ENCODE data around the gene LNX1. TPM values are rescaled to one million over a fixed set of nuclear protein-coding genes. Genes with fewer than 3 reads are reported as not detected.

Gene LNX1
- total and polyA plus RNA-seq, 2 donors (not counting 3 experiments of a cell fraction or from before 2014, with no cell fraction given): 0.72 to 1.3 TPM

- Histone ChIP-seq H3K9ac (replicated peaks; ENCODE audit: extremely low read depth, insufficient read depth, low read length) (no peak overlapping the region), H3K36me3 (ENCODE audit: control insufficient read depth in 2 of 2, extremely low read depth in 1 of 2, insufficient read depth in 2 of 2, low read length in 2 of 2) (peaks cover 4 to 13% of the 10 kb centered on the region in 2 experiments), H2AFZ (ENCODE audit: low read depth, low read length) (no peak overlapping the region), H4K20me1 (replicated peaks; ENCODE audit: control insufficient read depth, extremely low read depth, insufficient read depth, low read length) (no peaks in the 10 kb centered on the region), H3K9me3 (replicated peaks; ENCODE audit: control insufficient read depth, insufficient read depth, low read length) (no peaks in the 10 kb centered on the region), H3K79me2 (ENCODE audit: control insufficient read depth, insufficient read depth, low read length) (no peaks in the 10 kb centered on the region), H3K4me3 (replicated peaks in 1 of 3; ENCODE audit: insufficient read depth in 1 of 3, low read depth in 1 of 3, low read length in 3 of 3) (no peak overlapping the region), H3K9me1 (replicated peaks; ENCODE audit: control insufficient read depth, extremely low read depth, insufficient read depth, low read length) (no peaks in the 10 kb centered on the region), H3K27me3 (ENCODE audit: control insufficient read depth in 2 of 2, insufficient read depth in 2 of 2, low read length in 2 of 2) (no peaks in the 10 kb centered on the region), H3K4me1 (ENCODE audit: control insufficient read depth, extremely low read depth, insufficient read depth, low read length) (peaks cover 8% of the 10 kb centered on the region), H3K4me2 (ENCODE audit: insufficient read depth, low read length) (no peak overlapping the region), H3K27ac (ENCODE audit: insufficient read depth, low read depth, low read length) (no peak overlapping the region)
- FAIRE-seq (no peak), DNase-seq (ENCODE audit: low read depth, low spot score) (no peak)
- dilution Hi-C loops (cut with MboI; ENCODE audit: extremely low pct_ligation_motif_present, low sequenced_read_pairs) (no loop called here), intact Hi-C loops (cut with micrococcal nuclease) (loop anchor here (10.0 kb wide), 1 partner anchor 441 kb away; no protein-coding TSS in a partner anchor)
- ChIA-PET POLR2A (no interaction called here), CTCF (no interaction called here)
- BruUV-seq (replicated peaks): no TSS peak
- no peak for TF ChIP-seq MAX (IDR thresholded peaks at IDR 0.05; ENCODE audit: insufficient read depth, insufficient read length)
- TF ChIP-seq EZH2 (IDR thresholded peaks at IDR 0.05; ENCODE audit: borderline replicate concordance, low read depth, low read length, severe bottlenecking): no peak
- no peak for TF ChIP-seq GATA2 (IDR thresholded peaks at IDR 0.05; ENCODE audit: insufficient read depth, insufficient read length, low read depth, low read length)
- no peak for TF ChIP-seq POLR2A (IDR thresholded peaks at IDR 0.05; ENCODE audit: low read depth, low read length)
- no peak for TF ChIP-seq FOS (IDR thresholded peaks at IDR 0.05; ENCODE audit: borderline replicate concordance, insufficient read depth, low read length)
These were observed 135.1 kb downstream of the LNX1 start for GRCh38 chr4:53456178-53456577.

GRCh38 chr4:53455766-53456165, 135.5 kb downstream of the LNX1 start:
- CTCF ChIA-PET: interaction anchor here (1.1 to 1.7 kb wide), 3 partner anchors 188 to 778 kb away, joined by 3 to 4 read pairs (median 3); no protein-coding TSS in a partner anchor
- intact Hi-C loops (cut with micrococcal nuclease): loop anchor here (10.0 kb wide), 1 partner anchor 441 kb away; no protein-coding TSS in a partner anchor

More at GRCh38 chr4:53455766-53456165, 135.5 kb downstream of the LNX1 start:
- Histone ChIP-seq H3K27me3 (ENCODE audit: control insufficient read depth in 2 of 2, insufficient read depth in 2 of 2, low read length in 2 of 2) (no peaks in the 10 kb centered on the region), H3K9ac (replicated peaks; ENCODE audit: extremely low read depth, insufficient read depth, low read length) (no peak overlapping the region), H3K9me1 (replicated peaks; ENCODE audit: control insufficient read depth, extremely low read depth, insufficient read depth, low read length) (no peaks in the 10 kb centered on the region), H3K4me3 (replicated peaks in 1 of 3; ENCODE audit: insufficient read depth in 1 of 3, low read depth in 1 of 3, low read length in 3 of 3) (no peak overlapping the region), H3K4me2 (ENCODE audit: insufficient read depth, low read length) (no peak overlapping the region), H3K27ac (ENCODE audit: insufficient read depth, low read depth, low read length) (no peak overlapping the region), H3K79me2 (ENCODE audit: control insufficient read depth, insufficient read depth, low read length) (no peaks in the 10 kb centered on the region), H3K4me1 (ENCODE audit: control insufficient read depth, extremely low read depth, insufficient read depth, low read length) (peaks cover 8% of the 10 kb centered on the region), H2AFZ (ENCODE audit: low read depth, low read length) (no peak overlapping the region), H4K20me1 (replicated peaks; ENCODE audit: control insufficient read depth, extremely low read depth, insufficient read depth, low read length) (peaks cover under 1% of the 10 kb centered on the region), H3K9me3 (replicated peaks; ENCODE audit: control insufficient read depth, insufficient read depth, low read length) (no peaks in the 10 kb centered on the region), H3K36me3 (ENCODE audit: control insufficient read depth in 2 of 2, extremely low read depth in 1 of 2, insufficient read depth in 2 of 2, low read length in 2 of 2) (peaks cover 4 to 12% of the 10 kb centered on the region in 2 experiments)
- FAIRE-seq (no peak), DNase-seq (ENCODE audit: low read depth, low spot score) (no peak)
- POLR2A ChIA-PET: no interaction called here
- dilution Hi-C loops (cut with MboI; ENCODE audit: extremely low pct_ligation_motif_present, low sequenced_read_pairs): no loop called here
- BruUV-seq (replicated peaks): no TSS peak
- TF ChIP-seq EZH2 (IDR thresholded peaks at IDR 0.05; ENCODE audit: borderline replicate concordance, low read depth, low read length, severe bottlenecking) (no peak), MYC (IDR thresholded peaks at IDR 0.05; ENCODE audit: low read depth, low read length) (no peak), JUN (IDR thresholded peaks at IDR 0.05; ENCODE audit: borderline replicate concordance, insufficient read depth, insufficient read length, low read depth) (no peak), FOS (IDR thresholded peaks at IDR 0.05; ENCODE audit: borderline replicate concordance, insufficient read depth, low read length) (no peak)

Measured in endothelial cell of umbilical vein (primary cell).